HG02852 (cell line): ENCODE results near the gene PRDX2.
A peak's percentile ranks its signal among the peaks of the same experiment; 100 is the strongest.
"Not testable (repeated sequence)": the region's sequence is repeated elsewhere in the genome, so short reads cannot be mapped to it uniquely, and the experiment has no call there.

ENCODE experiments used
- ATAC-seq: cut with Tn5 transposase; IDR thresholded peaks from one replicate; pipeline ENCODE4 v1.9.1; 2021; ENCODE audit warnings: mild to moderate bottlenecking, moderate library complexity; ENCODE audit not compliant: unreplicated experiment

Gene PRDX2

DNA sequence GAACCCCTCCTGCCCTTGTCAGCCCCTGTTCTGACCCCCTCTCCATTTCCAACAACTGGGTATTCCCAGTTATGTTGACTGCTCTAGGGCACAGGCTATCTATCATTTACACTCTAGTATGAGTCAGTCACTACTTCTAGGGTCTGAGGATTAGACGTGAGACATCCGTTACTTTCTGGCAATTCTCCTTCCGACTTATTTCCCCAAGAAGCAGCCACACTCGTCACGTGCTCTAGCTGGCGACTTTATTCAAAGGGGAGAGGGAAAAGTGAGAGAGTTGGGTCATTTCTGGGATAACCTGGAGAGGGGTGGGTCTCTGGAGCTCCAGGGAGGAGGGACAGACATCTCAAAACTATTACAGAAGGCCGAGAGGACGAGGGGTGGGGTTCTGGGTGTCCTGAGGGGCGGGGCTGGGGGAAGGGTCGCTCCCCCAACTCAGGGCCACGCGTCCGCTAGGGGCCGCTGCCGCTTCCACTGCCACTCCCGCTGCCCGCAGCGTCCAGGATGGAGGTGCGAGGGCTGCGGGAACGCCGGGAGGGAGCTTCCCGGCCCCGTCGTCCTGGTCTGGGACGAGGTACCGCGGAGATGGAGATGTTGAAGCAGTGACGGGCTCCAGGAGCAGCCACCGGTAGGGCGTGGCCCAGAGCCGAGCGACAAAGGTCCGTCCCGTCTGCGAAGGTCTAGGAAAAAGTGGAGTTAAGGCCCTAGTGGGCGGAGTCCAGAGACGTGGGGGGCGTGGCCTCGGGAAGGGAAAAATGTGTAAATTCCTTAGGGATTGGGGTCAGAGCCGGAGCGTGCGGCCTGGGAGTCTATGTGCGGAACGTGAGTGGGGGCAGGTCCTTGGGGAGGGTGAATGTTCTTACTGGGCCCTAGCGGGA lies 23.9 kb upstream of the PRDX2 start:
- no peak for ATAC-seq

GRCh38 chr19:12821761-12822160 lies 20.2 kb upstream of the PRDX2 start:
- ATAC-seq: no peak

- not testable (repeated sequence) for ATAC-seq
These were observed 16.2 kb upstream of the PRDX2 start for GRCh38 chr19:12817810-12818209.

DNA sequence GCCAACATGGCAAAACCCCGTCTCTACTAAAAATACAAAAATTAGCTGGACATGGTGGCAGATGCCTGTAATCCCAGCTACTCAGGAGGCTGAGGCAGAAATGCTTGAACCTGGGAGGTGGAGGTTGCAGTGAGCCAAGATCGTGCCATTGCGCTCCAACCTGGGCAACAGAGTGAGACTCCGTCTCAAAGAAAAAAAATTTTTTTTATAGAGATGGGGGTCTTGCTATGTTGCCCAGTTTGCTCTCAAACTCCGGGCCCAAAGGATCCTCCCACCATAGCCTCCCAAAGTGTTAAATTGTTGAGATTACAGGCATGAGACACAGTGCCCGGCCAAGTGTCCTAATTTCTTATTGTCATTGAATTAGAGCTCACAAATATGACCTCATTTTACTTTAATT lies 15.6 kb upstream of the PRDX2 start:
- not testable (repeated sequence) for ATAC-seq

- no peak for ATAC-seq
These were observed 13.5 kb upstream of the PRDX2 start for GRCh38 chr19:12815088-12815487.

DNA sequence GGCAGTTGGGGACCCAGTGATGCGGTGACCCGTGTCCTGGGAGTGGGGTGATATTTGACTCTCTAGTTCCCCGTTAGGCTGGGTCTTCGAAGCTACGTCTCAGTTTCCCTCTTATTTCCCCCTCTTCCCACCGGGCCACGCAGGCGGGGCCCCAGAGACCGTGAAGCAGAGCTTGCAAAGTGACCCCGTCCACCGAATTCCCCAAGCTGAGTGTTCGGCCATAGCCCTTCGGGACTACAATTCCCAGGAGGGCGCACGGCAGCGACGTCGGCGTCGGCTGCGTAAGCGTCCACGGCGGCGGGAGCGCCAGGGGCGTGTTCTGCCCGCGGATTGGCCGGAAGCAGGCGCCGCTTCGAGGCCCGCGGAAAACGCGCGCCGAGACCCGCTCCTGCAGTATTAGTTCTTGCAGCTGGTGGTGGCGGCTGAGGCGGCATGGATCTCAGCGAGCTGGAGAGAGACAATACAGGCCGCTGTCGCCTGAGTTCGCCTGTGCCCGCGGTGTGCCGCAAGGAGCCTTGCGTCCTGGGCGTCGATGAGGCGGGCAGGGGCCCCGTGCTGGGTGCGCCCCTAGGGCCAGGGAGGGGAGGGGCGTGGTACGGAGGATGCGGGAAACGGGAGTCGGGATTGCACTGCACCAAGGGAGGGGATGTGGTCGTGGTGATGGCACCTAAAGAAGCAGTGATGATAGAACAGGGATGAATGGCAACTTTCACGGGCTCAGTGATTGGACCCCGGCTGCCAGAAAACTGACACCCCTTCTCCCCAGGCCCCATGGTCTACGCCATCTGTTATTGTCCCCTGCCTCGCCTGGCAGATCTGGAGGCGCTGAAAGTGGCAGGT lies 4.9 kb upstream of the PRDX2 start, which contains the start of gene RNASEH2A:
Gene RNASEH2A (plus strand): TSS at position 343 of the 840 bp plus-strand sequence. CDS start 90 bp downstream, at position 433.
- peak; percentile 80 for ATAC-seq

DNA sequence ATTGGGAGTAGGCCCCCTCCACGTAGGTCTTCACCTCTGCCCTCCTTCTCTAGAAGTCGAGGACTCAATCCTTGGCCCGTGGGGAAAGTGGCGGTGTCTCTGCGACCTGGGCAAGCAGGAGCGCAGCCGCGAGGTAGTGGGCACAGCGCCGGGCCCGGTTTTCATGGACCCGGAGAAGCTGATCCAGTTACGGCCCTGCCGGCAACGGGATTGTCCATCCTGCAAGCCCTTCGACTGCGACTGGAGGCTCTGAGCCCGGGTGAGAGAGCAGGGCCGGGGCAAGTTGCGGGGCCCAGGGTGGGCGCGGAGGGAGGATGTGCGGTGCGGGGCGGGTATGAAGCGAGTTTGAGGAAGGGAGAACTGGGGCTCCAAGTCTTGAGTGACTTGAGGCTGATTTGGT lies 2.5 kb upstream of the PRDX2 start:
- no peak for ATAC-seq

GRCh38 chr19:12802267-12803106 lies 887 bp upstream of the PRDX2 start:
- ATAC-seq: no peak

DNA sequence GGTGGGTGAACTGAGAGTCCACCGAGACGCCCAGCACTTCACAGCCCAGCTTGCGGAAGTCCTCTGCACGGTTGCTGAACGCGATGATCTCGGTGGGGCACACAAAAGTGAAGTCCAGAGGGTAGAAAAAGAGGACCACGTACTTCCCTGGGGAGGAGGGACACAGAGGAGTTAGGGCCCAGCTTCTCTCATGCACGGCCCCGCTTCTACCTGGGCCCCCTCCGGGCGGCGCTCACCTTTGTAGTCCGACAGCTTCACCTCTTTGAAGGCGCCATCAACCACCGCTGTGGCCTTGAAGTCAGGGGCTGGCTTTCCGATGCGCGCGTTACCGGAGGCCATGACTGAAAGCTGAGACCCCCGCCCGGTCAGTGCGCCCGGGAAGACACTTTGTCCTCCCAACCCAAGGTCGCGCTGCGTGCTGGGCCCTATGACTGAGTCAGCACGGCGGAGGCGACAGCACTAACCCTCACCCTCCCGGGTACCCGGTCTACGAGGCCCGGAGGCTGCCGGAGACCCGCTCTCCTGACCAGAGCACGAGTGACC lies 606 bp downstream of the PRDX2 start:
- no peak for ATAC-seq

- ATAC-seq: no peak
These were observed 1.2 kb downstream of the PRDX2 start for GRCh38 chr19:12800466-12800770.

DNA sequence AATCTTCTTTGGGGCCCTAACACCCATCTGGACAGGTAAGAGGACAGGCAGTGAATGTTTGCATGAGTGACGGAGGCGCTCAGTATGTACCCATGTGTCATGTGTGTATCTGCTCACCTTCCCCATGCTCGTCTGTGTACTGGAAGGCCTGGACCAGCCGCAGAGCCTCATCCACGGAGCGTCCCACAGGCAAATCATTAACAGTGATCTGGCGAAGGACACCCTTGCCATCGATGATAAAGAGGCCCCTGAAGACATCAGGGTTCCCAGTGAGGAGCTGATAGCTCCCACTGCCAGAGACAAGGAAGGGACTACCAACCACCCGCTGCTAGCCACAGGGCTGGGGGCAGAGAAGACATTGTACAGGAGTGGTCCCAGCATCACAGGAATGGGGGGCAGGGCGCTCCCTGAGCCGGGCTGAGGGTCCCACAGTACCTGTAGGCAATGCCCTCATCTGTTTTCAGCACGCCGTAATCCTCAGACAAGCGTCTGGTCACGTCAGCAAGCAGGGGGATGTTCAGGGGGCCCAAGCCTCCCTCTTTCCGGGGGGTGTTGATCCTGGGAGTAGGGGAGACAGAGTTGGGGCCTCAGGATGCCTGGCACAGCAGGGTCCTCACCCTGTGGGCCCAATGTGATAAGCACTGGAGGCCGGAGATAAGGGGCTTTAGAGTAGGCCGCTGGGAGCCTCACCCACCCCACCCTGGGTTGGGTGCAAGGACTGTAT lies 1.7 kb downstream of the PRDX2 start:
- no peak for ATAC-seq

DNA sequence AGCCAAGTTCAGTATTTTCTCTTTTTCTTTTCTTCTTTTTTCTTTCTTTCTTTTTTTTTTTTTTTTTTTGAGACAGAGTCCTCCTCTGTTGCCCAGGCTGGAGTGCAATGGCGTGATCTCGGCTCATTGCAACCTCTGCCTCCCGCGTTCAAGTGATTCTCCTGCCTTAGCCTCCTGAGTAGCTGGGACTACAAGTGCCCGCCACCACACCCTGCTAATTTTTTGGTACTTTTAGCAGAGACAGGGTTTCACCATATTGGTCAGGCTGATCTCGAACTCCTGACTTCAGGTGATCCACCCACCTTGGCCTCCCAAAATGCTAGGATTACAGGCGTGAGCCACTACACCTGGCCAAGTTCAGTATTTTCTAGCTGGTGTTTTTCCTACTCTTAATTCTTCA lies 4.0 kb downstream of the PRDX2 start:
- not testable (repeated sequence) for ATAC-seq

GRCh38 chr19:12797141-12797587 lies 4.4 kb downstream of the PRDX2 start:
- no peak for ATAC-seq

GRCh38 chr19:12796146-12797071 lies 5.2 kb downstream of the PRDX2 start:
- no peak for ATAC-seq

- no peak for ATAC-seq
These were observed 6.6 kb downstream of the PRDX2 start for GRCh38 chr19:12794971-12795381.

DNA sequence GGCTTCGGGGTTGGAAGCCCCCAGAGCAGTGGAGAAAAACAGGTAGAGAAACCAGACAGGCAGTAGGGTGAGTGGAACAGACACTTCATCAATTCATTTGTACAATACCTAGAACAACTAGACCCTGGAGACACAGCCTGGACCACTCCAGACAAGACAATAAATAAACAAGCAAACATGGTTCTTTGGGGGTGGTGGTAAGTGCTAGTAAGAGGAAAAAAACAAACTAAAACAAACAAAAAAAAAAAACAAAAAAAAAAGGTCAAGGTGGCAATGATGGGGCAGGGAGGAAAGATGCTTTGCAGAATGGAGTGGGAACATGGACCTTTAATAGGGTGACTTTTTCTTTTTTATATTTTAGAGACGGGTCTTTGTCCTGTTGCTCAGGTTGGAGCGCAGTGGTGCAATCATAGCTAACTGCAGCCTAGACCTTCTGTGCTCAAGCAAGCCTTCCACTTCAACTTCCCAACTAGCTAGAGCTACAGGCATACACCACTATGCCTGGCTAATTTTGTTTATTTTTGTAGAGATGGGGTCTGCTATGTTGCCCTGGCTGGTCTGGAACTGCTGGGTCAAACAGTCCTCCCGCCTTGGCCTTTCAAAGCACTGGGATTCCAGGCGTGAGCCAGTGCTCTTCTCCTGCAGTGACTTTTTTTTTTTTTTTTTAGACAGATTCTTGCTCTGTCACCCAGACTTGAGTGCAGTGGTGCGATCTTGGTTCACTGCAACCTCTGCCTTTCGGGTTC lies 7.2 kb downstream of the PRDX2 start:
- ATAC-seq: no peak

GRCh38 chr19:12793290-12794195 lies 8.1 kb downstream of the PRDX2 start:
- peak; percentile 23 for ATAC-seq
